Mucosa of descending colon (tissue), 3 donors: ENCODE measurements around the gene OSBPL10. TPM values are rescaled to one million over a fixed set of nuclear protein-coding genes. Genes with fewer than 3 reads are reported as not detected.

Experiments
- ATAC-seq: fragments of 200-7000 bp; cut with Tn5 transposase; one replicate; pipeline ENCODE4 v1.9.1; 2020; ENCODE audit warnings: mild to moderate bottlenecking, moderate library complexity
- DNase-seq, 3 donors: peaks; one replicate each; pipeline ENCODE4 v3.0.0-alpha.2; 2020
- H3K36me3 ChIP-seq: fragments of 200-600 bp; one replicate; pipeline ENCODE4 v1.8.0; 2021; ENCODE audit warnings: low read depth, mild to moderate bottlenecking
- H3K4me1 ChIP-seq: fragments of 200-600 bp; one replicate; pipeline ENCODE4 v1.8.0; 2021; ENCODE audit warnings: low read depth, mild to moderate bottlenecking
- H3K4me3 ChIP-seq: fragments of 200-600 bp; one replicate; pipeline ENCODE4 v1.8.0; 2021; ENCODE audit warnings: mild to moderate bottlenecking
- H3K9me3 ChIP-seq: fragments of 200-600 bp; one replicate; pipeline ENCODE4 v1.8.0; 2021; ENCODE audit warnings: mild to moderate bottlenecking
- CTCF ChIP-seq: fragments of 200-600 bp; IDR thresholded peaks from one replicate; pipeline ENCODE4 v1.8.0; 2022; ENCODE audit warnings: antibody characterized with exemption, mild to moderate bottlenecking
- intact Hi-C, 2 donors: fragments of 100-400 bp; cut with DNase I in 1 of 2; cut with micrococcal nuclease in 1 of 2; formaldehyde crosslinking; loops; one replicate each; pipeline versions ENCODE4 v1.11.0 to v1.11.1; 2022; cut with DNase I, micrococcal nuclease
- total RNA-seq, 3 donors: library from RNA; stranded (reverse); fragmentation: NEBNext Ultra II Directional in 2 of 3; extraction: Animal tissue kit (Norgen Biotek cat#: 25700) in 2 of 3; gene quantifications; one replicate each; pipeline versions ENCODE4 v1.2.1 to v1.2.4, GENCODE V29; 2021 to 2023
- donor health status: DM: no; HTN: no; CAD: no; lungs with moderate emphysema.
- donor health status: DM: no; HTN: no; CAD: no.
- donor health status: DM: no; HTN: yes; CAD: no.

The OSBPL10 gene
- total RNA-seq, 3 donors from 2014 or later = 15.7 to 23.9 (median 16.6) TPM

DNA sequence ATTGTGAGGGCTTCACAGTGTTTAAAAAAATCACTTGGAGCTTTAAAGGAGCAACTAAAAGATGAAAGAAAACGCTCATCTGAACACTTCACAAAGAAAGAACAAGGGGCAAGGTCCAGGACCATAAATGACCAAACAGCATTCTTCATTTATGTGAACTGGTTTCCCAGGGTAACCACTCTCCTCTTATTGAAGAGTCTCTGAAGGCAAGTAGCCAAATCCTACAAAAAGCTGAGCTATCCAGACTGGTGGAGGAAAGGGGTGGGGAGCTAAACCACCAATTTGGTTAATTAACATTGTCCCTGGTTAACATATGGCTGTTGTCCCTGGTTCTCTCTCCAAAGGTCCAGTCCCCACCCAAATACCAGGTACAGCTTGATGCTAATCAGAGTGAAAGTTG lies 58.1 kb downstream of the OSBPL10 start:
- H3K4me1 ChIP-seq = peaks cover 10% of the 10 kb centered on the region
- DNase-seq (peak in 1 of 3 donors; percentile 52), ATAC-seq (peak; percentile 83)
- no peak for TF ChIP-seq CTCF
- H3K9me3 ChIP-seq = peaks cover 7% of the 10 kb centered on the region
- no peak overlapping the region for H3K4me3 ChIP-seq
- H3K36me3 ChIP-seq = no peaks in the 10 kb centered on the region
- intact Hi-C loops = no loop called here

DNA sequence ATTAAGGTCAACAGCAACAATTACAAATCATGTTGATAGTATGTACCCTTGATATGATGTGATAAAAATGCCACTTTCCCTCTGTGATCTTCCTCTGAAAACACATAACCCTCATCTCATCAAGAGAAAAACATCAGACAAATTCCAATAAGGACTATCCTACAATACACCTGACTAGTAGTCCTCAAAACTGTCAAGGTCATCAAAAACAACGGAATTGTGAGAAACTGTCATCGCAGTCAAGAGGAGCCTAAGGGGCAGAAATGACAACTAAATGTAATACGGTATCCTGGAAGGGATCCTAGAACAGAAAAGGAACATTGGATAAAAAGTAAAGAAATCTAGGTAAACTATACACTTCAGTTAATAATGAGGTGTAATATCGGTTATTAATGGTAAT lies 59.2 kb downstream of the OSBPL10 start:
- DNase-seq = no peak
- Histone ChIP-seq H3K9me3 (peaks cover 7% of the 10 kb centered on the region), H3K36me3 (no peaks in the 10 kb centered on the region), H3K4me1 (peaks cover 10% of the 10 kb centered on the region), H3K4me3 (no peak overlapping the region)
- no peak for TF ChIP-seq CTCF
- ATAC-seq = no peak
- intact Hi-C loops = no loop called here

GRCh38 chr3:31920310-31920709 lies 60.8 kb downstream of the OSBPL10 start:
- TF ChIP-seq CTCF = no peak

GRCh38 chr3:31919528-31919927 lies 61.5 kb downstream of the OSBPL10 start:
- no peak for TF ChIP-seq CTCF
- H3K36me3 ChIP-seq = no peaks in the 10 kb centered on the region
- DNase-seq = no peak
- peak; percentile 24 for ATAC-seq
- intact Hi-C loops = no loop called here
- H3K4me1 ChIP-seq = peaks cover 10% of the 10 kb centered on the region
- H3K4me3 ChIP-seq = no peak overlapping the region
- peaks cover 7% of the 10 kb centered on the region for H3K9me3 ChIP-seq

More at GRCh38 chr3:31920310-31920709, 60.8 kb downstream of the OSBPL10 start:
- H3K4me3 ChIP-seq = no peak overlapping the region
- intact Hi-C loops = no loop called here
- no peak for DNase-seq
- H3K9me3 ChIP-seq = peaks cover 7% of the 10 kb centered on the region
- no peak for ATAC-seq
- no peaks in the 10 kb centered on the region for H3K36me3 ChIP-seq
- peaks cover 10% of the 10 kb centered on the region for H3K4me1 ChIP-seq

DNA sequence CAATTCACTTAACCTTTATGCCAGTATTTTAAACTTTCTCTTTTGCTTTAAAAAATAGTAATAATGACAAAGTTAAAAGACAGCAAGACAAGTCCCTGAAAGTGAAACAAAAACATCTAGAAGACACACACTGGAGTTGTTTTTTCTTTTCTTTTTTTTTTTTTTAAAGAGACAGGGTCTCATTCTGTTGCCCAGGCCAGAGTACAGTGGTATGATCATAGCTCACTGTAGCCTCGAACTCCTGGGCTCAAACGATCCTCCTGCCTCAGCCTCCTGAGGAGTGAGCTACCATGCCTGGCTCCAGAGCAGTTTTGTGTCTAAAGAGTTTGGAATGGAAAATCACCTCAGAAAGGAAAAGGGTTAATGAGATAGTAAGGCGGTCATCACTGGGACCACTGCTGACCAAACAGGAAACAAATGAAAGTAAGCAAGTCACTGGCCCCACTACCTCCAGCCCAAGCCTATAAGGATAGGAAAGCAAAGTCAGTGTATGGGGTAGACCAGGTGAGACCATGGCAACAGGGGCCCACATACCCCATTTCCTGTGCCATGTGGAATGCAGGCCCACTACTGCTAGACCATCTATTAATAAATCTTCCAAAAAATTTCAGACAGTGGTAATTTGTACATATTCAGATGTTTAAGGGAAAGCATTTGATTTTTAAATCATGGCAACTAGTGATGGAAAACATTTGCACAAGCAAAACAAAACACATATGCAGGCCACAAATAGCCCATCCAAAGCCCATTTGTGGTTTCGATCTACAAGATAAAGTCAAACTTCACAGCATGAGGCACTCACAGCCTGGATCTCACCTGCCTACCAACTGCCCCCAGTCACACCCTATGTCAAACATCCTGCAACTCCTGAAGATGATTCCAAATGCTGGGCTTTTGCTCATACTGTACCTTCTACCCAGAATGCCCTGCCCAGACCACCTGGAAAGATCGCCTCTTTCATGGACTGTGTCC lies 62.6 kb downstream of the OSBPL10 start:
- Histone ChIP-seq H3K36me3 (no peaks in the 10 kb centered on the region), H3K4me3 (no peak overlapping the region), H3K9me3 (peaks cover 7% of the 10 kb centered on the region), H3K4me1 (peaks cover 10% of the 10 kb centered on the region)
- DNase-seq = no peak
- ATAC-seq = peak; percentile 37
- intact Hi-C loops = no loop called here
- TF ChIP-seq CTCF = no peak
